ENCODE results near the gene RNGTT. TPM values are rescaled to one million over a fixed set of nuclear protein-coding genes. Genes with fewer than 3 reads are reported as not detected.

RNGTT gene
- total and polyA plus RNA-seq, 8 donors: 1.8 to 31.6 (median 5.8) TPM

DNA sequence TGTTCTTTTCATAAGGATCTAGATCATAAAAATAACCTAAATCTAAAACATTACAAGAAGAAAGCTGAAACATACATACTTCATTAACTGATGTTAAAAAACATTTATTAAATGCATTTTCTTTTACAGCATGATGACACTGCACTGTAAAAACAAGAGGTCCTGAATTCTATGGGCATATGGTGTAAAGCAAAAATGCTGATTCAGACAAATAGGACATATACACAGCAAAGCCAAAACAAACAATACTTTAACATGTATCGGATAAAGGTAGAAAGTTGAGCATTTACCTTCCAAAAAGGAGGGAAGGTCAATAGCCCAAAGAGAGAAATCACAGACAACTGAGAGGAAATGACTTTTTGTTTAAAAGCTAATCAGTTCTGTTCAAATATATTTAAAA, 221.5 kb downstream of the RNGTT start:
- H3K36me3 ChIP-seq: peaks cover 0 to 3% (median 0%) of the 10 kb centered on the region in 4 donors
- H3K4me1 ChIP-seq: no peaks in the 10 kb centered on the region
- H3K27ac ChIP-seq: no peak overlapping the region
- DNase-seq: no peak
- no peaks in the 10 kb centered on the region for H3K9me3 ChIP-seq
- intact Hi-C loops (cut with DNase I; ENCODE audit: low total_unique reads): no loop called here
- no peak overlapping the region for H3K4me3 ChIP-seq
- TF ChIP-seq EP300 (IDR thresholded peaks at IDR 0.05): no peak
- TF ChIP-seq POLR2A (IDR thresholded peaks at IDR 0.05): no peak
- TF ChIP-seq, protein P1, sequence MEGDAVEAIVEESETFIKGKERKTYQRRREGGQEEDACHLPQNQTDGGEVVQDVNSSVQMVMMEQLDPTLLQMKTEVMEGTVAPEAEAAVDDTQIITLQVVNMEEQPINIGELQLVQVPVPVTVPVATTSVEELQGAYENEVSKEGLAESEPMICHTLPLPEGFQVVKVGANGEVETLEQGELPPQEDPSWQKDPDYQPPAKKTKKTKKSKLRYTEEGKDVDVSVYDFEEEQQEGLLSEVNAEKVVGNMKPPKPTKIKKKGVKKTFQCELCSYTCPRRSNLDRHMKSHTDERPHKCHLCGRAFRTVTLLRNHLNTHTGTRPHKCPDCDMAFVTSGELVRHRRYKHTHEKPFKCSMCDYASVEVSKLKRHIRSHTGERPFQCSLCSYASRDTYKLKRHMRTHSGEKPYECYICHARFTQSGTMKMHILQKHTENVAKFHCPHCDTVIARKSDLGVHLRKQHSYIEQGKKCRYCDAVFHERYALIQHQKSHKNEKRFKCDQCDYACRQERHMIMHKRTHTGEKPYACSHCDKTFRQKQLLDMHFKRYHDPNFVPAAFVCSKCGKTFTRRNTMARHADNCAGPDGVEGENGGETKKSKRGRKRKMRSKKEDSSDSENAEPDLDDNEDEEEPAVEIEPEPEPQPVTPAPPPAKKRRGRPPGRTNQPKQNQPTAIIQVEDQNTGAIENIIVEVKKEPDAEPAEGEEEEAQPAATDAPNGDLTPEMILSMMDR (IDR thresholded peaks at IDR 0.05): no peak
- no peak for TF ChIP-seq POLR2AphosphoS5 (IDR thresholded peaks at IDR 0.05)
- WGBS, 5 donors: 25 to 42% (median 32%) methylated on average over 1 of the region's 1 CpG
- no peaks in the 10 kb centered on the region for H3K27me3 ChIP-seq

GRCh38 chr6:88741071-88741470, 222.3 kb downstream of the RNGTT start:
- H3K4me3 ChIP-seq: no peak overlapping the region
- H3K9me3 ChIP-seq: no peaks in the 10 kb centered on the region
- TF ChIP-seq POLR2AphosphoS5 (IDR thresholded peaks at IDR 0.05) (no peak), EP300 (IDR thresholded peaks at IDR 0.05) (no peak), POLR2A (IDR thresholded peaks at IDR 0.05) (no peak)
- TF ChIP-seq, protein P1 (IDR thresholded peaks at IDR 0.05): no peak
- intact Hi-C loops (cut with DNase I; ENCODE audit: low total_unique reads): no loop called here
- DNase-seq: no peak
- no peaks in the 10 kb centered on the region for H3K27me3 ChIP-seq
- 96 to 99% (median 97%) methylated on average over 7 of the region's 7 CpGs for WGBS, 5 donors
- no peak overlapping the region for H3K27ac ChIP-seq
- H3K4me1 ChIP-seq: no peaks in the 10 kb centered on the region
- H3K36me3 ChIP-seq: peaks cover 0 to 3% (median 0%) of the 10 kb centered on the region in 4 donors

DNA sequence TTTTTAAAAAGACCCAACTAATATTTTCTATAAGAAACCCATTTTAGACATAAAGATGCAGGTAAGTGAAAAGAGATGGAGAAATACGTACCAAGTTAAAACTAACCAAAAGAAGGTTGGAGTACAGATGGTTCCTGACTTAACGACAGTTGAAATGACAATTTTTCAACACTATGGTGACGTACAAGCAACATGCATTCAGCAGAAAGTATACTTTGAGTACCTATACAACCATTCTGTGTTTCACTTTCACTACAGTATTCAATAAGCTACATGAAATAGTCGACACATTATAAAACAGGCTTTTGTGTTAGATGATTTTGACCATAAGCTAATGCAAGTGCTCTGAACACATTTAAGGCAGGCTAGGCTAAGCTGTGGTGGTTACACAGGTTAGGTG, 228.9 kb downstream of the RNGTT start:
- intact Hi-C loops (cut with DNase I; ENCODE audit: low total_unique reads): no loop called here
- TF ChIP-seq EP300 (IDR thresholded peaks at IDR 0.05): no peak
- TF ChIP-seq, protein P1 (IDR thresholded peaks at IDR 0.05): no peak
- TF ChIP-seq POLR2A (IDR thresholded peaks at IDR 0.05): no peak
- no peak for TF ChIP-seq POLR2AphosphoS5 (IDR thresholded peaks at IDR 0.05)
- Histone ChIP-seq H3K4me1 (no peaks in the 10 kb centered on the region), H3K36me3 (no peaks in the 10 kb centered on the region), H3K27ac (no peak overlapping the region), H3K9me3 (no peaks in the 10 kb centered on the region), H3K27me3 (no peaks in the 10 kb centered on the region), H3K4me3 (no peak overlapping the region)
- 91 to 96% (median 95%) methylated on average over 4 of the region's 4 CpGs for WGBS, 5 donors
- no peak for DNase-seq

GRCh38 chr6:88730611-88731011, 232.8 kb downstream of the RNGTT start:
- intact Hi-C loops (cut with DNase I; ENCODE audit: low total_unique reads): no loop called here
- WGBS, 5 donors: 90 to 96% (median 93%) methylated on average over 4 of the region's 4 CpGs
- H3K27ac ChIP-seq: no peak overlapping the region

More at GRCh38 chr6:88730611-88731011, 232.8 kb downstream of the RNGTT start:
- H3K4me1 ChIP-seq: no peaks in the 10 kb centered on the region
- no peaks in the 10 kb centered on the region for H3K27me3 ChIP-seq
- TF ChIP-seq EP300 (IDR thresholded peaks at IDR 0.05) (no peak), POLR2AphosphoS5 (IDR thresholded peaks at IDR 0.05) (no peak), POLR2A (IDR thresholded peaks at IDR 0.05) (no peak)
- TF ChIP-seq, protein P1 (IDR thresholded peaks at IDR 0.05): no peak
- H3K36me3 ChIP-seq: no peaks in the 10 kb centered on the region
- no peak overlapping the region for H3K4me3 ChIP-seq
- H3K9me3 ChIP-seq: no peaks in the 10 kb centered on the region
- no peak for DNase-seq
